ENCODE results near the gene FANCE. TPM values are rescaled to one million over a fixed set of nuclear protein-coding genes. Genes with fewer than 3 reads are reported as not detected.

The FANCE gene
- total RNA-seq, 1 experiment from 2014 or later: 16.1 TPM

DNA sequence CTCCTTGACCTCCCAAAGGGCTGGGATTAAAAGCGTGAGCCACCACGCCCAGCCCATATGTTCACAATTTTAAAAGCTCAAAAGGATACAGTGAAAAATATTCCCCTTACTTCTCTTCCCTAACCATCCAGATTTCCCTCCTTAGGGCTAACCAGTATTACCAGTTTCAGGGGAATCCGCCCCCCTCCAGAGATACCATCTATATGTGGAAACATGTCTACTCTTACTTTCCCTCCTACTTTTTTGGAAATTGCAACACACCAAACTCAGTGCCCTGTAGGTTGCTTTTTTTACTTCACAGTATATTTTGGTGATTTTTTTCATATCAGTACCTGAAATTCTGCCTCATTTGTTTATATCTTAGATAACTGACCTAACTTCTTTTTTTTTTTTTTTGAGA lies 9.1 kb downstream of the FANCE start:
- no peak overlapping the region for H3K4me2 ChIP-seq (ENCODE audit: low read length)
- ChIA-PET CTCF (no interaction called here), POLR2A (no interaction called here), RAD21 (ENCODE audit: low non-redundant PET in 1 of 2, low total read pairs in 2 of 2, uncharacterized antibody in 2 of 2, unreplicated experiment in 2 of 2) (no interaction called here)
- intact Hi-C loops (cut with micrococcal nuclease): no loop called here
- no peak overlapping the region for H3K9ac ChIP-seq (ENCODE audit: low read length)
- H3K36me3 ChIP-seq (ENCODE audit: control insufficient read depth in 1 of 2, insufficient read depth in 2 of 2, low read length in 2 of 2): peaks cover 13 to 22% of the 10 kb centered on the region in 2 experiments; a peak in 3 of 4 replicates
- no peak overlapping the region for H3K27ac ChIP-seq (ENCODE audit: low read depth, low read length)
- no peak overlapping the region for H3K4me3 ChIP-seq (replicated peaks in 1 of 2; ENCODE audit: low read depth in 1 of 2, low read length in 2 of 2)
- BruUV-seq (replicated peaks): no TSS peak
- no peaks in the 10 kb centered on the region for H4K20me1 ChIP-seq (ENCODE audit: insufficient read depth)
- no peaks in the 10 kb centered on the region for H3K9me3 ChIP-seq (ENCODE audit: control insufficient read depth in 1 of 2, insufficient read depth in 1 of 2, low read depth in 1 of 2, low read length in 2 of 2)
- H3K79me2 ChIP-seq (ENCODE audit: insufficient read depth, low read length): no peaks in the 10 kb centered on the region
- no peak overlapping the region for H2AFZ ChIP-seq (ENCODE audit: low read depth, low read length, poor library complexity, severe bottlenecking)
- H3K4me1 ChIP-seq (ENCODE audit: control insufficient read depth in 1 of 2, insufficient read depth in 2 of 2, low read length in 2 of 2): no peaks in the 10 kb centered on the region
- TF ChIP-seq YY1 (IDR thresholded peaks at IDR 0.05; ENCODE audit: extremely low read depth, insufficient replicate concordance, low read depth, low read length) (no peak), REST (IDR thresholded peaks at IDR 0.05; ENCODE audit: low read depth) (no peak), EZH2 (IDR thresholded peaks at IDR 0.05) (no peak), JUND (IDR thresholded peaks at IDR 0.05) (no peak), RAD21 (IDR thresholded peaks at IDR 0.05; ENCODE audit: low read depth) (no peak), TCF7L2 (IDR thresholded peaks at IDR 0.05; ENCODE audit: borderline replicate concordance, extremely low read depth, insufficient read depth, insufficient read length) (no peak), SRF (IDR thresholded peaks at IDR 0.05; ENCODE audit: low read depth) (no peak), ZNF274 (IDR thresholded peaks at IDR 0.05; ENCODE audit: low read depth, low read length) (no peak), CBX3 (IDR thresholded peaks at IDR 0.05; ENCODE audit: low read depth) (no peak), FOSL1 (IDR thresholded peaks at IDR 0.05; ENCODE audit: low read depth) (no peak), CEBPB (IDR thresholded peaks at IDR 0.05; ENCODE audit: low read depth) (no peak), SP1 (IDR thresholded peaks at IDR 0.05; ENCODE audit: low read depth) (no peak), SIN3A (IDR thresholded peaks at IDR 0.05; ENCODE audit: low read depth) (no peak), ELF1 (IDR thresholded peaks at IDR 0.05; ENCODE audit: borderline replicate concordance, low read depth) (no peak), POLR2AphosphoS5 (IDR thresholded peaks at IDR 0.05; ENCODE audit: low read depth, low read length) (no peak), EGR1 (IDR thresholded peaks at IDR 0.05; ENCODE audit: low read depth) (no peak)
- TF ChIP-seq, protein P1, sequence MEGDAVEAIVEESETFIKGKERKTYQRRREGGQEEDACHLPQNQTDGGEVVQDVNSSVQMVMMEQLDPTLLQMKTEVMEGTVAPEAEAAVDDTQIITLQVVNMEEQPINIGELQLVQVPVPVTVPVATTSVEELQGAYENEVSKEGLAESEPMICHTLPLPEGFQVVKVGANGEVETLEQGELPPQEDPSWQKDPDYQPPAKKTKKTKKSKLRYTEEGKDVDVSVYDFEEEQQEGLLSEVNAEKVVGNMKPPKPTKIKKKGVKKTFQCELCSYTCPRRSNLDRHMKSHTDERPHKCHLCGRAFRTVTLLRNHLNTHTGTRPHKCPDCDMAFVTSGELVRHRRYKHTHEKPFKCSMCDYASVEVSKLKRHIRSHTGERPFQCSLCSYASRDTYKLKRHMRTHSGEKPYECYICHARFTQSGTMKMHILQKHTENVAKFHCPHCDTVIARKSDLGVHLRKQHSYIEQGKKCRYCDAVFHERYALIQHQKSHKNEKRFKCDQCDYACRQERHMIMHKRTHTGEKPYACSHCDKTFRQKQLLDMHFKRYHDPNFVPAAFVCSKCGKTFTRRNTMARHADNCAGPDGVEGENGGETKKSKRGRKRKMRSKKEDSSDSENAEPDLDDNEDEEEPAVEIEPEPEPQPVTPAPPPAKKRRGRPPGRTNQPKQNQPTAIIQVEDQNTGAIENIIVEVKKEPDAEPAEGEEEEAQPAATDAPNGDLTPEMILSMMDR (IDR thresholded peaks at IDR 0.05 in 2 of 3, conservative IDR thresholded peaks at IDR 0.05 in 1 of 3; ENCODE audit: borderline replicate concordance in 1 of 3, insufficient read depth in 1 of 3, low read depth in 2 of 3, low read length in 2 of 3): no peak
- TF ChIP-seq, protein P2, sequence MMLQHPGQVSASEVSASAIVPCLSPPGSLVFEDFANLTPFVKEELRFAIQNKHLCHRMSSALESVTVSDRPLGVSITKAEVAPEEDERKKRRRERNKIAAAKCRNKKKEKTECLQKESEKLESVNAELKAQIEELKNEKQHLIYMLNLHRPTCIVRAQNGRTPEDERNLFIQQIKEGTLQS (IDR thresholded peaks at IDR 0.05): no peak
- DNase-seq (ENCODE audit: low read depth, low spot score) (no peak), ATAC-seq (no peak)
- H3K27me3 ChIP-seq (ENCODE audit: insufficient read depth, low read length): no peaks in the 10 kb centered on the region
- H3K9me2 ChIP-seq (ENCODE audit: insufficient read depth): no peaks in the 10 kb centered on the region

Data from HCT116 (cell line).